Measurements from ENCODE around the gene DOLPP1. TPM values are rescaled to one million over a fixed set of nuclear protein-coding genes. Genes with fewer than 3 reads are reported as not detected.
"Not testable (repeated sequence)": the region's sequence is repeated elsewhere in the genome, so short reads cannot be mapped to it uniquely, and the experiment has no call there.

DOLPP1 gene
- total RNA-seq, 1 donor from 2014 or later: 22.9 TPM

- Mint-ChIP-seq H3K36me3 (ENCODE audit: low read depth) (no peaks in the 10 kb centered on the region), H3K4me3 (ENCODE audit: low read depth) (no peak overlapping the region), H3K4me1 (ENCODE audit: low read depth) (no peaks in the 10 kb centered on the region), H3K27ac (no peak overlapping the region), H3K27me3 (ENCODE audit: low read depth) (no peaks in the 10 kb centered on the region), H3K9me3 (no peaks in the 10 kb centered on the region)
- intact Hi-C loops (cut with micrococcal nuclease): no loop called here
- no peak for DNase-seq (ENCODE audit: low spot score)
Observed at GRCh38 chr9:129103595-129103965, 22.7 kb downstream of the DOLPP1 start.

GRCh38 chr9:129104051-129104450 is 23.1 kb downstream of the DOLPP1 start:
- Mint-ChIP-seq H3K36me3 (ENCODE audit: low read depth) (no peaks in the 10 kb centered on the region), H3K4me1 (ENCODE audit: low read depth) (no peaks in the 10 kb centered on the region), H3K27ac (no peak overlapping the region), H3K9me3 (no peaks in the 10 kb centered on the region), H3K27me3 (ENCODE audit: low read depth) (no peaks in the 10 kb centered on the region), H3K4me3 (ENCODE audit: low read depth) (no peak overlapping the region)
- intact Hi-C loops (cut with micrococcal nuclease): no loop called here
- no peak for DNase-seq (ENCODE audit: low spot score)

- intact Hi-C loops (cut with micrococcal nuclease): no loop called here
- no peak overlapping the region for H3K4me3 Mint-ChIP-seq (ENCODE audit: low read depth)
- H3K27ac Mint-ChIP-seq: no peak overlapping the region
- H3K9me3 Mint-ChIP-seq: no peaks in the 10 kb centered on the region
- no peaks in the 10 kb centered on the region for H3K36me3 Mint-ChIP-seq (ENCODE audit: low read depth)
- peaks cover 4% of the 10 kb centered on the region for H3K4me1 Mint-ChIP-seq (ENCODE audit: low read depth)
- H3K27me3 Mint-ChIP-seq (ENCODE audit: low read depth): no peaks in the 10 kb centered on the region
- DNase-seq (ENCODE audit: low spot score): no peak
Observed at GRCh38 chr9:129105857-129106694, 25.2 kb downstream of the DOLPP1 start.

GRCh38 chr9:129107651-129108050 is 26.7 kb downstream of the DOLPP1 start:
- no peak overlapping the region for H3K4me3 Mint-ChIP-seq (ENCODE audit: low read depth)
- H3K27me3 Mint-ChIP-seq (ENCODE audit: low read depth): no peaks in the 10 kb centered on the region
- H3K9me3 Mint-ChIP-seq: no peaks in the 10 kb centered on the region
- no peak for DNase-seq (ENCODE audit: low spot score)
- no peaks in the 10 kb centered on the region for H3K36me3 Mint-ChIP-seq (ENCODE audit: low read depth)
- no peak overlapping the region for H3K27ac Mint-ChIP-seq
- peaks cover 10% of the 10 kb centered on the region for H3K4me1 Mint-ChIP-seq (ENCODE audit: low read depth)
- intact Hi-C loops (cut with micrococcal nuclease): no loop called here

GRCh38 chr9:129108083-129108804 is 27.3 kb downstream of the DOLPP1 start:
- no peaks in the 10 kb centered on the region for H3K27me3 Mint-ChIP-seq (ENCODE audit: low read depth)

GRCh38 chr9:129108805-129109536 is 28.1 kb downstream of the DOLPP1 start:
- no peak for DNase-seq (ENCODE audit: low spot score)
- Mint-ChIP-seq H3K36me3 (ENCODE audit: low read depth) (no peaks in the 10 kb centered on the region), H3K4me1 (ENCODE audit: low read depth) (peaks cover 15% of the 10 kb centered on the region), H3K9me3 (no peaks in the 10 kb centered on the region), H3K27ac (no peak overlapping the region), H3K4me3 (ENCODE audit: low read depth) (peak overlapping the region; percentile 77), H3K27me3 (ENCODE audit: low read depth) (no peaks in the 10 kb centered on the region)
- intact Hi-C loops (cut with micrococcal nuclease): no loop called here

More at GRCh38 chr9:129108083-129108804, 27.3 kb downstream of the DOLPP1 start:
- no peak for DNase-seq (ENCODE audit: low spot score)
- Mint-ChIP-seq H3K4me3 (ENCODE audit: low read depth) (peak overlapping the region; percentile 77), H3K9me3 (no peaks in the 10 kb centered on the region), H3K4me1 (ENCODE audit: low read depth) (peaks cover 10% of the 10 kb centered on the region), H3K36me3 (ENCODE audit: low read depth) (no peaks in the 10 kb centered on the region), H3K27ac (no peak overlapping the region)
- intact Hi-C loops (cut with micrococcal nuclease): no loop called here

GRCh38 chr9:129109537-129109903 is 28.6 kb downstream of the DOLPP1 start:
- Mint-ChIP-seq H3K27me3 (ENCODE audit: low read depth) (no peaks in the 10 kb centered on the region), H3K4me1 (ENCODE audit: low read depth) (peaks cover 15% of the 10 kb centered on the region), H3K27ac (peak overlapping the region; percentile 24)

GRCh38 chr9:129109952-129110739 is 29.2 kb downstream of the DOLPP1 start:
- DNase-seq (ENCODE audit: low spot score): no peak
- intact Hi-C loops (cut with micrococcal nuclease): loop anchor here (1.0 kb wide), 1 partner anchor 303 kb away; no protein-coding TSS in a partner anchor
- Mint-ChIP-seq H3K27ac (no peak overlapping the region), H3K36me3 (ENCODE audit: low read depth) (no peaks in the 10 kb centered on the region), H3K9me3 (no peaks in the 10 kb centered on the region), H3K4me3 (ENCODE audit: low read depth) (peak overlapping the region; percentile 61), H3K27me3 (ENCODE audit: low read depth) (no peaks in the 10 kb centered on the region), H3K4me1 (ENCODE audit: low read depth) (peaks cover 18% of the 10 kb centered on the region)

More at GRCh38 chr9:129109537-129109903, 28.6 kb downstream of the DOLPP1 start:
- H3K4me3 Mint-ChIP-seq (ENCODE audit: low read depth): peak overlapping the region; percentile 77
- no peak for DNase-seq (ENCODE audit: low spot score)
- intact Hi-C loops (cut with micrococcal nuclease): no loop called here
- H3K36me3 Mint-ChIP-seq (ENCODE audit: low read depth): no peaks in the 10 kb centered on the region
- no peaks in the 10 kb centered on the region for H3K9me3 Mint-ChIP-seq

GRCh38 chr9:129110740-129111527 is 30.0 kb downstream of the DOLPP1 start, which contains the start of the genes CRAT and PTPA:
Gene CRAT, minus strand, starts transcription at chr9:129110793. Its CDS starts 284 bp downstream, at chr9:129110509.
Gene PTPA, plus strand, starts transcription at chr9:129111415. Its CDS starts 186 bp downstream, at chr9:129111601.
- H3K27ac Mint-ChIP-seq: peak within 1 kb of the TSS; percentile 96
- H3K9me3 Mint-ChIP-seq: no peaks in the 10 kb centered on the region
- intact Hi-C loops (cut with micrococcal nuclease): loop anchor here (1.0 kb wide), 2 partner anchors 30 to 302 kb away; partner anchors contain the start of gene DOLPP1
- peaks cover 21% of the 10 kb centered on the region for H3K4me1 Mint-ChIP-seq (ENCODE audit: low read depth)
- peak; percentile 90 for DNase-seq (ENCODE audit: low spot score)
- H3K4me3 Mint-ChIP-seq (ENCODE audit: low read depth): peak within 1 kb of the TSS; percentile 95
- H3K27me3 Mint-ChIP-seq (ENCODE audit: low read depth): no peaks in the 10 kb centered on the region
- no peaks in the 10 kb centered on the region for H3K36me3 Mint-ChIP-seq (ENCODE audit: low read depth)

- DNase-seq (ENCODE audit: low spot score): peak; percentile 38
- Mint-ChIP-seq H3K27ac (peak overlapping the region; percentile 96), H3K4me1 (ENCODE audit: low read depth) (peaks cover 21% of the 10 kb centered on the region), H3K4me3 (ENCODE audit: low read depth) (peak overlapping the region; percentile 95), H3K36me3 (ENCODE audit: low read depth) (no peaks in the 10 kb centered on the region), H3K9me3 (no peaks in the 10 kb centered on the region), H3K27me3 (ENCODE audit: low read depth) (no peaks in the 10 kb centered on the region)
- intact Hi-C loops (cut with micrococcal nuclease): loop anchor here (1.0 kb wide), 1 partner anchor 30 kb away; the partner anchor contains the start of gene DOLPP1
Observed at GRCh38 chr9:129111528-129112151, 30.7 kb downstream of the DOLPP1 start.

GRCh38 chr9:129112526-129112925 is 31.6 kb downstream of the DOLPP1 start:
- peak overlapping the region; percentile 96 for H3K27ac Mint-ChIP-seq
- intact Hi-C loops (cut with micrococcal nuclease): not testable (repeated sequence)

More at GRCh38 chr9:129112526-129112925, 31.6 kb downstream of the DOLPP1 start:
- not testable (repeated sequence) for H3K9me3 Mint-ChIP-seq; H3K27me3 Mint-ChIP-seq (ENCODE audit: low read depth); H3K36me3 Mint-ChIP-seq (ENCODE audit: low read depth); DNase-seq (ENCODE audit: low spot score)
- Mint-ChIP-seq H3K4me3 (ENCODE audit: low read depth) (peak overlapping the region; percentile 95), H3K4me1 (ENCODE audit: low read depth) (peaks cover 21% of the 10 kb centered on the region)
